NB4 (cell line): ENCODE measurements around the gene MRTFA.

Experiments
- DNase-seq: peaks from one replicate; pipeline ENCODE4 v3.0.0; 2010; ENCODE audit warnings: low read depth
- H3K4me3 ChIP-seq: one replicate; pipeline ENCODE4 v1.5.1; 2011; ENCODE audit warnings: mild to moderate bottlenecking, low read depth, low read length, moderate library complexity
- MYC ChIP-seq: IDR thresholded peaks from 2 replicates; pipeline ENCODE4 v1.6.1; 2011; ENCODE audit warnings: low read depth, low read length
- POLR2A ChIP-seq: IDR thresholded peaks from 2 replicates; pipeline ENCODE4 v1.6.1; 2011; ENCODE audit warnings: mild to moderate bottlenecking; ENCODE audit not compliant: insufficient read length; ENCODE audit errors: extremely low read depth
- TF ChIP-seq, protein P1 (sequence below): IDR thresholded peaks from one replicate; pipeline ENCODE4 v1.5.1; 2012; ENCODE audit warnings: low read depth, low read length
- TF ChIP-seq, protein P2 (sequence below): IDR thresholded peaks from 2 replicates; pipeline ENCODE4 v1.6.1; 2011; ENCODE audit warnings: low read depth, low read length

The MRTFA gene

DNA sequence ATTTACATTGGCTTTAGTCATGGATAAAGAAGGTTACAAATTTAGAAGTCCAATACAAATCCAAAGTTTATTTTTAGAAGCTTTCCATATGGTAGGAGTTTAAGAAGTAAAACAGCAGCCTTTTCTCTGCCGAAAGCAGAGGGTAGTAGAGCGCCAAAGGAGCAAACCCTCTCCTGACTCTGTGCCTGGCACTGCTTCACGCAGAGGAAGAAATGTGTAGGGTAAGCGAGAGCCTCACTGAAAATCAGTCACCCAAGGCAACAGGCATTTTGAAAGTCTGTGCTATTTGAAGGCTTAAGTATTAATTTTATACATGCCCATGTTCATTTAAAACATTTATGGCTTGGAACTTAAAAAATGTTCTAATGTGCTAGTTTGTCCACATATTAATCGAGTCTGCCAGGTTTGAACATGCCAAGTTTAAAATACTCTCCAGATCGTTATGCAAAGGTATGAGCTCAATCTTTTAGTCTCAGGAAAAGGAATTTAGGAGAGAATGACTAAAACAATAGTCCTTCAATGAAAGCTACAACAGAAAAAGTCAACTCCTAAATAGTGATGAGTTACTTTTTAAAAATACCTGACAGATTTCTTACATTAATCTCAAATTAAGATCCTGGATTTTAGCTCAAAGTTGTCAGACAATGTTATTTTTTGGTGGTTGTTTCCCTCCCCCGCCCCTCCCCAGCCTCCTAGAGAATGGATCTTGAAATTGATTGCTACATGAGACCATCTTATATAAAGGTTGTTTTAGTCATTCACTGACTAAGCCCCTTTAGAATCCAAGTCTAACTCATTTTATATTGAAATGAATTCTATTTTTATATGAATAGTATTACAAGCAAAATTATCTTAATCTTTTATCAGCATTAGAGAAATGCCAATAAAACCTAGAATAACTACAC, 38.7 kb downstream of the MRTFA start:
- no peak overlapping the region for H3K4me3 ChIP-seq
- TF ChIP-seq, protein P1, sequence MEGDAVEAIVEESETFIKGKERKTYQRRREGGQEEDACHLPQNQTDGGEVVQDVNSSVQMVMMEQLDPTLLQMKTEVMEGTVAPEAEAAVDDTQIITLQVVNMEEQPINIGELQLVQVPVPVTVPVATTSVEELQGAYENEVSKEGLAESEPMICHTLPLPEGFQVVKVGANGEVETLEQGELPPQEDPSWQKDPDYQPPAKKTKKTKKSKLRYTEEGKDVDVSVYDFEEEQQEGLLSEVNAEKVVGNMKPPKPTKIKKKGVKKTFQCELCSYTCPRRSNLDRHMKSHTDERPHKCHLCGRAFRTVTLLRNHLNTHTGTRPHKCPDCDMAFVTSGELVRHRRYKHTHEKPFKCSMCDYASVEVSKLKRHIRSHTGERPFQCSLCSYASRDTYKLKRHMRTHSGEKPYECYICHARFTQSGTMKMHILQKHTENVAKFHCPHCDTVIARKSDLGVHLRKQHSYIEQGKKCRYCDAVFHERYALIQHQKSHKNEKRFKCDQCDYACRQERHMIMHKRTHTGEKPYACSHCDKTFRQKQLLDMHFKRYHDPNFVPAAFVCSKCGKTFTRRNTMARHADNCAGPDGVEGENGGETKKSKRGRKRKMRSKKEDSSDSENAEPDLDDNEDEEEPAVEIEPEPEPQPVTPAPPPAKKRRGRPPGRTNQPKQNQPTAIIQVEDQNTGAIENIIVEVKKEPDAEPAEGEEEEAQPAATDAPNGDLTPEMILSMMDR = no peak
- TF ChIP-seq, protein P2, sequence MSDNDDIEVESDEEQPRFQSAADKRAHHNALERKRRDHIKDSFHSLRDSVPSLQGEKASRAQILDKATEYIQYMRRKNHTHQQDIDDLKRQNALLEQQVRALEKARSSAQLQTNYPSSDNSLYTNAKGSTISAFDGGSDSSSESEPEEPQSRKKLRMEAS = no peak
- no peak for DNase-seq

DNA sequence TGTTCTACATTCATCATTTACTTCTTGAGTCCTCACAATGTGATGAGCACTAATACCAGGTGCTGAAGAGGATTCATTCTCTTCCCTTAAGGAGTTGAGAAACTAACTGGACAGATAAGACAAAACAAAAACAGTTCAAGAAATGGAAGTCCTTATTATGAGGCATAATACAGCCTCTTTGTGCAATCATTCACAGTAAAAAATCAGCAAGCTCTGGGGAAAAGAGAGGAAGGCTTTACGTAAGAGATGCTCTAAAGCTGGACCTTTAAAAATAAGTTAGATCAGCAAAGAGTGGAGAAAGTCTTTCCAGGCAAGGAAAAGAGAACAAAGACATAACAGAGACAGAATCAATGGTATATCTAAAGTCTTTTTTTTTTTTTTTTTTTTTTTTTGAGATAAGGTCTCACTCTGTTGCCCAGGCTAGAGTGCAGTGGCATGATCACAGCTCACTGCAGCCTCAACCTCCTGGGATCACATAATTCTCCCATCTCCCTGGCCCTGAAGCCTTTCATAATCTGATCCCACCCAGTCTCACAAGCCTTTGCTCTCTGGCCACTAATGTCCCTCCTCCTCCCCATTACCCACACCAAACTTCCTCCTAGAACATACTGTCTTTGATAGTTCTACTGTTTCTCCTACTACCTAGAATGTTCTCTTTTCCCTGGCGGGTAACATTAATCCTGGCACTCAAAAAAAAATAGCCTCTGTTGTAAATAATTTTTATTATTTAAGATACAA, 40.9 kb downstream of the MRTFA start:
- TF ChIP-seq, protein P1 = no peak
- TF ChIP-seq MYC (no peak), POLR2A (no peak)
- TF ChIP-seq, protein P2 = no peak
- DNase-seq = peak; percentile 42
- H3K4me3 ChIP-seq = no peak overlapping the region

DNA sequence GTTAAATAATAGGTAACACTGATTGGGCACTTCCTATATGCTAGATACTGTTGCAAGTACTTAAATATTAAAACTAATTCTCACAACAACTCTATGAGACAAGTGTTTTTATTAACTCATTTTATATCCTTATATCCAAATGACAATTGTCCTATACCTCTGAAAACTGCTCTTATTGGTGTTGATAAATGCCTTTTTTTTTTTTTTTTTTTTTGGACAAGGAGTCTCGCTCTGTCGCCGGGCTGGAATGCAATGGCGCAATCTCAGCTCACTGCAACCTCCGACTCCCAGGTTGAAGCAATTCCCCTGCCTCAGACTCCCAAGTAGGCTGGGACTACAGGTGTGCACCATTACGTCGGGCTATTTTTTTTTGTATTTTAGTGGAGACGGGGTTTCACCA, 41.6 kb downstream of the MRTFA start:
- no peak for DNase-seq
- TF ChIP-seq, protein P1 = no peak
- TF ChIP-seq MYC = no peak
- TF ChIP-seq, protein P2 = no peak
- TF ChIP-seq POLR2A = no peak
- no peak overlapping the region for H3K4me3 ChIP-seq

DNA sequence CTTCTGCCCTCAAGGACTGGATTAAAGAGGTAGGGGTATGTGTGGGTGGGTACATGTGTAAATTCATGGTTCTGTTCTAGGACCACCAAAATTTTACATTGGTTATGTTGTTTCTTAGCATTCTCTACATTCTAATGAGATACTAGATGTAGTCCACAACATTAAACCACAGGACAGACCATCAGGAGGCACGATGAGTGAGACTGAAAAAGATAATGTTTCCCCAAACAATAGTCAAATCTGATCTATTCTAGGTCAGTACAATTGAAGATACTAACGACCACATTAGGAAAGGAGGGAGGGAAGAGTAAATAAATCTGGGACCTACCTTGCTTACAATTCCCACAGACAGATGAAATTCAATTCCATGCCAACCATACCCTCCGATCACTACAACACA, 42.2 kb downstream of the MRTFA start:
- TF ChIP-seq, protein P2 = no peak
- TF ChIP-seq, protein P1 = no peak
- no peak overlapping the region for H3K4me3 ChIP-seq
- DNase-seq = no peak

DNA sequence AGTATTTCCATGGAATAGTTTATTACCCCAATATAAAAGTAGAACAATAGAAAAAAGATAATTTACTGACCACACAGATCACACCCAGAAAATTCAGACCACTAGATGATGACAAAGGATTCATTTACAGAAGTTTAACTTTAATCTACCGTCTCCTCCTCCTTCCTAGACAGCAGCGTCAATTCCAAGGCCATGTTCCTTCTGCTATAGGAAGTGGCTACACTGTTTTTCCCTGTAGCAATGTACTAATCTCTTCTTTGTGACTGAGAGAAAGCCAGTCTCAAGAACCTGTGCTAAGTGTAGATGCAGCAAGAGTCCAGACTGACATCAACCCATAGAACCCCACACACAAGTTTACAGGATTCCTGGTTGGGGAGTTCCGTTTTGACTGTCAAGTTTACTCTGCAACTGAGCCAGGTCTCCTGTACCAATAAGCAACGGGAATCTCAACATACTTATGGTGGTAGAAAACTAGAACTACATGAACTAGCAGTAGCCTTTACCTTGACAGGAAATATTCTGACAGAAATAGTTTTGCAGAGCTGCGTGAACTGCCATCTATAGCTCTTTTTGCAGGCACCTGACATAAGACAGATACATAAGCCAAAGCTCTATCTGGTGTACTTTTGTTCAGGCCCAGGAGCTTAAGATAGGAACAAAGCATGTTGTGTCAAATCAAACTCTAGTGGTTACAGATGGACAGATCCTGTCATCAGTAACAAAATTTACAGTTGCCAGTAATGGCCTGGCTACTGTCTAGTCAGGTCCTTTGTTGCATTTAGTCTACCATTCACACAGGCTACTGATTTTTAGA, 42.9 kb downstream of the MRTFA start:
- no peak for TF ChIP-seq MYC
- TF ChIP-seq, protein P2 = no peak
- TF ChIP-seq, protein P1 = no peak
- TF ChIP-seq POLR2A = no peak
- DNase-seq = no peak
- no peak overlapping the region for H3K4me3 ChIP-seq
